ENCODE data around the gene FLAD1. TPM values are rescaled to one million over a fixed set of nuclear protein-coding genes. Genes with fewer than 3 reads are reported as not detected.

FLAD1 gene
- total RNA-seq, 1 experiment from 2014 or later, result 58.4 TPM

GRCh38 chr1:155000726-155001424 lies 17.7 kb downstream of the FLAD1 start:
- intact Hi-C loops (cut with micrococcal nuclease), result loop anchor here (1.0 to 5.0 kb wide), 2 partner anchors 27 to 51 kb away; partner anchors contain the start of genes ADAM15 and CKS1B
- POLR2A ChIA-PET, result interaction anchor here (0.7 to 2.5 kb wide), 8 partner anchors 11 to 67 kb away, joined by 3 to 22 read pairs (median 3); partner anchors contain the start of genes FLAD1 and SHC1
- Histone ChIP-seq H3K27me3 (ENCODE audit: insufficient read depth, low read length) (no peaks in the 10 kb centered on the region), H3K9me3 (ENCODE audit: control insufficient read depth in 1 of 2, insufficient read depth in 1 of 2, low read depth in 1 of 2, low read length in 2 of 2) (no peaks in the 10 kb centered on the region), H3K4me3 (replicated peaks in 1 of 2; ENCODE audit: low read depth in 1 of 2, low read length in 2 of 2) (peak overlapping the region; percentile 85 to 98), H4K20me1 (ENCODE audit: insufficient read depth) (no peaks in the 10 kb centered on the region), H2AFZ (ENCODE audit: low read depth, low read length, poor library complexity, severe bottlenecking) (no peak overlapping the region), H3K9ac (ENCODE audit: low read length) (peak overlapping the region; percentile 91), H3K79me2 (ENCODE audit: insufficient read depth, low read length) (peaks cover 33% of the 10 kb centered on the region), H3K27ac (ENCODE audit: low read depth, low read length) (peak overlapping the region; percentile 99), H3K36me3 (ENCODE audit: control insufficient read depth in 1 of 2, insufficient read depth in 2 of 2, low read length in 2 of 2) (no peaks in the 10 kb centered on the region), H3K4me1 (ENCODE audit: control insufficient read depth in 1 of 2, insufficient read depth in 2 of 2, low read length in 2 of 2) (peaks cover 26 to 60% of the 10 kb centered on the region in 2 experiments), H3K9me2 (ENCODE audit: insufficient read depth) (no peaks in the 10 kb centered on the region), H3K4me2 (ENCODE audit: low read length) (peak overlapping the region; percentile 96)
- BruUV-seq (replicated peaks), result no TSS peak
- CTCF ChIA-PET, result interaction anchor here (0.9 to 2.6 kb wide), 10 partner anchors 15 to 556 kb away, joined by 3 to 25 read pairs (median 3); partner anchors contain the start of genes ADAM15, FLAD1, PYGO2 and SHC1
- ATAC-seq (peak; percentile 58), DNase-seq (ENCODE audit: low read depth, low spot score) (peak; percentile 90)
- RAD21 ChIA-PET (ENCODE audit: low non-redundant PET in 1 of 2, low total read pairs in 2 of 2, uncharacterized antibody in 2 of 2, unreplicated experiment in 2 of 2), result interaction anchor here in 1 of 2 experiments (0.6 kb wide), 1 partner anchor 69 kb away, joined by 4 read pairs; no protein-coding TSS in a partner anchor
- peak; percentile 82 for TF ChIP-seq POLR2AphosphoS5 (IDR thresholded peaks at IDR 0.05; ENCODE audit: low read depth, low read length)
- no peak for TF ChIP-seq JUND (IDR thresholded peaks at IDR 0.05)
- no peak for TF ChIP-seq SIN3A (IDR thresholded peaks at IDR 0.05; ENCODE audit: low read depth)
- TF ChIP-seq ATF3 (IDR thresholded peaks at IDR 0.05), result no peak
- TF ChIP-seq CBX3 (IDR thresholded peaks at IDR 0.05; ENCODE audit: low read depth), result no peak
- TF ChIP-seq ZBTB33 (IDR thresholded peaks at IDR 0.05; ENCODE audit: extremely low read depth, insufficient replicate concordance, low read length), result no peak
- peak; percentile 10 for TF ChIP-seq POLR2A (IDR thresholded peaks at IDR 0.05; ENCODE audit: borderline replicate concordance, extremely low read depth, insufficient read depth, insufficient read length)
- TF ChIP-seq YY1 (IDR thresholded peaks at IDR 0.05; ENCODE audit: extremely low read depth, insufficient replicate concordance, low read depth, low read length), result peak; percentile 71
- TF ChIP-seq SP1 (IDR thresholded peaks at IDR 0.05; ENCODE audit: low read depth), result no peak
- TF ChIP-seq CTCF (IDR thresholded peaks at IDR 0.05 in 2 of 3, conservative IDR thresholded peaks at IDR 0.05 in 1 of 3; ENCODE audit: borderline replicate concordance in 1 of 3, insufficient read depth in 1 of 3, low read depth in 2 of 3, low read length in 2 of 3), result no peak
- no peak for TF ChIP-seq EZH2 (IDR thresholded peaks at IDR 0.05)
- no peak for TF ChIP-seq SRF (IDR thresholded peaks at IDR 0.05; ENCODE audit: low read depth)
- no peak for TF ChIP-seq MAX (IDR thresholded peaks at IDR 0.05)
- TF ChIP-seq EGR1 (IDR thresholded peaks at IDR 0.05; ENCODE audit: low read depth), result no peak
- no peak for TF ChIP-seq RAD21 (IDR thresholded peaks at IDR 0.05; ENCODE audit: low read depth)
- no peak for TF ChIP-seq CEBPB (IDR thresholded peaks at IDR 0.05; ENCODE audit: low read depth)
- no peak for TF ChIP-seq ELF1 (IDR thresholded peaks at IDR 0.05; ENCODE audit: borderline replicate concordance, low read depth)
- no peak for TF ChIP-seq ZFX (IDR thresholded peaks at IDR 0.05)
- no peak for TF ChIP-seq TCF7L2 (IDR thresholded peaks at IDR 0.05; ENCODE audit: borderline replicate concordance, extremely low read depth, insufficient read depth, insufficient read length)
- no peak for TF ChIP-seq ZNF274 (IDR thresholded peaks at IDR 0.05; ENCODE audit: low read depth, low read length)
- TF ChIP-seq FOSL1 (IDR thresholded peaks at IDR 0.05; ENCODE audit: low read depth), result no peak

All from HCT116 (cell line).